NCI-H510A (cell line): ENCODE measurements around the gene PPFIBP1.
"Not testable (repeated sequence)": the region's sequence is repeated elsewhere in the genome, so short reads cannot be mapped to it uniquely, and the experiment has no call there.

Experiments used
- DNase-seq: peaks from one replicate; lab custom pipeline; 2025; lab: John Stamatoyannopoulos, UW

Gene PPFIBP1

DNA sequence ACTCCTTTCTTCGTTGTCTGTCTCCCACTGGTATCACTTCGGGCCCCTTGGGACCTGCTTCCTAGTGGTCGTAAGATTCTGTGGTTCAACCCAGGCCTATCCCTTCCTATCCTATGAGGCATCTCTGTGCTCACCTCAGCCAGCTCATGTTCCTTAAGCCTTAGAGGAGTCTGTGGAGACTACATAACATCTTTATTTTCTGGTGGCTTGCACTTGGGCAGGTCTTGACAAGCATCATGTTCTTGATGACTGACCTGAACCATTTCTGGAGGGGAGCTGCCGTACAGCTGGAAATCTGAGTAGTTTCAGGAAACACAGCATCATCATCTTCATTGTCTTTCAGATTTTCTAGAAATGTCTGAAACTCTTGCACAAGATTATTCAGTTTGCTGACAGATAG lies 69.3 kb downstream of the PPFIBP1 start:
- no peak for DNase-seq

DNA sequence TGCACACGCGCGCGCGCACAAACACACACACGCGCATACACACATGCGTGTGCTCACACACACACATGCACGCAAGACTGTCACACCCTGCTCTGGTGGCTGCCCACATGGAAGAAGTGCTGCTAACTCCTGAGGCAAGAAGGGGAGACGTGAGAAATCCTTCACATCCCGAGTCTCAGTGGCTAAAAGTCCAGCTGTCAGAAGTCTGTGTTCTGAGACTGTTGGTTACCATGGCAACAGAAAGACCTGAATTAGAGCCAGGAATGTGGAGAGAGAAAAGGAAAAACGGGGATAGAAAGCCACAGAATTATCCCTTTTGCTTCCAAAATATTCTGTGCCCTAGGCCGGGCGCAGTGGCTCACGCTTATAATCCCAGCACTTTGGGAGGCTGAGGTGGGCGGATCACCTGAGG lies 71.2 kb downstream of the PPFIBP1 start:
- DNase-seq: no peak

DNA sequence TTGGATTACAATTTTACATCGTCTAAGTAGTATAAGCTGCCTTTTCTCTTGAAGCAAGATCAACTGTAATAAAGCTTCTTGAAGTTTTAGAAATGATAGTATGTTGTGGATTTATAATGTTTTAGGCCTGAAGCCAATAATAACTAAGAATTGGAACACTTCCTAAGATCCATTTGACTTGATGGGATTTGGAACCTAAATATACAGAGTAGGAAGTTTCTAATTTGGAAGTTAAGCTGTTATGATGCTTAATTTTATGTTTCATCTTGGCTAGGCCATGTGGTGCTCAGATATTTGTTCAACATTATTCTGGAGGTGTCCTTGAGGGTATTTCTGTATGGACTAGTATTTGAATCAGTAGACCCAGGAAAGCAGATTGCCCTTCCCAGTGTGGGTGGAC lies 74.9 kb downstream of the PPFIBP1 start:
- DNase-seq: not testable (repeated sequence)

DNA sequence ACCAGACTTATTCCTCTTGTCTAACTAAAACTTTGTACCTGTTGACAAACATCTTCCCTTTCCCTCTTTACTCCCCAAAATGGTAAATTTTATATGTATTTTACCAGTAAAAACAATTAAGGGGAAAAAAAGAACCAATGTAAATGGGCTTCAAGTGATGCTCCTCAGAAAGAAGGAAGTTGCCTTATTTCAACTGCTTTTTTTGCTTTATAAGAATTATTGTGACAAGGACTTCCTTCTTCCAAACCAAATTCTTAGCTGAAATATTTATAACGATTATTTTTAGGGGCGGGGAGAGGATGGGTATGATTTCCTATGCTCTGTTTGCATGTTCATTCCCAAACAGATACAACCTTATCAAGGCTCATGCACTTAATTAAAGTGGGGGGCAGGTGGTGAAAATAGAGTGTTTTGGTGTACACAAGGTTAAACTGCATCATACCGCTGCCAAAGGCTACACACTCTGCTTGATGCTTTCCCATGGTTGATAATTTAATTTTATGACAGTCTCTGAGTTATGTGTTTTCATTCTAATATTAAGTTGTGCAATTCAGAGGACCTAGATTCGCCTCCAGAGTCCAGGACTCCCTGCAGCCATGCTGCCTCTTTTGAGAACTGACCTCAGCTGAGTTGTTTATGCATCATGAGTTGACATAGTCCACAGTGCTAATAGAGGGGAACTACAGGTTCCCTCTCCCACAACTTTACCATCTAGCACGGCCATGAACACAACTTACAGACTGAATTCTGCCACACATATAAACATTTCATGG lies 77.2 kb downstream of the PPFIBP1 start:
- DNase-seq: not testable (repeated sequence)

DNA sequence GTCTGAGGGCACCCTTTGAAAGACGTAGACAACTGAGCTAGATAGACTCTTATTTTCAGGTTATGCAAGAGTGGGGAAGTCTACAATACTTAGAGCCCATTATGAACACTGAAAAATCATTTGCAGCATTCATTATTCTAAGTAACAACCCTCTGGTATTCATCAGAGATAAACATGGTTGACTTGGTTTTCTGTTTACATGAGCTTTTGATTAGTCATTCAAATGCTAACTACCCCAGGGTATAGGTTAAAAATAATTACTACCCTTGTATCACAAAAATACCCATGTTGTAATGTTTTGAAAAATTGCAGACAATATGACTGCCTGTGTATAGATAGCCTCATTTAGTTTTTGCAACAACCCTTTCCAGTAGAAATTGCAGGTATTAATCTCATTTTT lies 78.5 kb downstream of the PPFIBP1 start:
- no peak for DNase-seq

DNA sequence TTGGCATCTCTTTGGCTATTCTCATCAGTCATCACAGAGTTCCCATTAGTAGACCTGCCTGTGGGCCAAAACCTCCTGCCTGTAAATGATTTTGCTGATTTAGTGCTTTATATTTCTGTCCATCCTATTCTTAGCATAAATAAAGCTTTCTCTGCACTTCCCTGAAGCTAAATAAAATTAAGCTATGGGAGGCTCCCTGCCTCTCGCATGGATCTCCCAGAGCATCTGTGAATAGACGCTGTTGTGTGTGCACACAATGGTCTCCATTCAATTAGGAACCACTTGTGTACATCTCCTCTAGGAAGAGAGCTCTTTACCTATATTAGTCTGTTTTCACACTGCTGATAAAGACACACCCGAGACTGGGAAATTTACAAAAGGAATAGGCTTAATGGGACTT lies 80.4 kb downstream of the PPFIBP1 start:
- no peak for DNase-seq

DNA sequence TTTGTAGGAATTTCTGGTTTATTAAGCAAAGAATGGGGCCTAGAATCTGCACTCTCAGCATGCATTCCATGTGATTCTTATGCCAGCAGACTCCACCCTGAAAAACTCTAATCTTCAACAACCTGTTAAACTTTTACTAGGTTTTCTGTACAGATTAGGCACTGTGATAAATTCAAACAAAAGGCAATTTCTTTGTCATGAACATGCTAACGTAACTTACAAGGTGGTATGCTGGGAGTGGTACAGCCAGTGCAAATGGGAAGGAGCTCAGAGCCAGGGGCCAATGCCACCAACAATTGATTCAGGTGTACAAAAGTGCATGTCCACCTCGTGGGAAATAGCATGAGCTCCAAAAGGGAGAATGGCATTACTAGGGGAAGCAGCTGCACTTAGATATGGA lies 83.0 kb downstream of the PPFIBP1 start:
- DNase-seq: no peak

DNA sequence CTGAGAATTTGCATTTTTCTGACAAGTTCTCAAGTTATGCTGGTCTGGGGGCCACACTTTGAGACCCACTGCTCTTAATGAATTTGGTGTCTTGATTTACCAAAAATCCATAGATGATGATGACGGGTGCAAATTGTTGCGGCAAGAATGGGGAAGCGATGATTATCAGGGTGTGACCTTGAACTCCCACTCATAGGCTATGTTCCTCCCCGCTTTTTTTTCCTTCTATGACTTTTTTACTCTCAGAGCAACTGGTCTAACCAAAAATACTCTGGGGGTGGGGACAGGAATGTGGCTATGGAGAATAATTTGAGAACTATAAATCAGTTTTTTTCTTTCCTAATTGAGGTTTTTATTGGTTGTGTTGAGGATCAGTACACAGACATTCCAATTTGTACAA lies 83.6 kb downstream of the PPFIBP1 start:
- no peak for DNase-seq

DNA sequence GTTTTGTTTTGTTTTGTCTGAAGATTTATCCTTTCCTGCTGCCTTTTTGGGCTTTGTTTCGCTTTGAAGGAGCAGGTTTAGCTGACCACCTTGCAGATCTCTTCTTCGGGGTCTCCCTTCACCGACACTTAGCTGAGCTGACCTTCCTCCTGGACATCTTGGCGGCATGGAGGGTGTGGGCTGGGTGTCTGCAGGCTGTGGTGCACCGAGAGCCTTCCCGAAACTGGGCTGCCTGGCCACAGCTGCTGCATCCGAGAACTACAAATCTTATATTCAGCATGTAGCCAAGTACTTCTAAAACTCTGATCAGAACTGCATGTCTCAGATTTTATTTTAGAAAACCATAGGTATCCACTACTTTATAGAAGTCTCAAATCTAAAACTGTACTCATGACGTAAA lies 84.9 kb downstream of the PPFIBP1 start:
- DNase-seq: no peak

DNA sequence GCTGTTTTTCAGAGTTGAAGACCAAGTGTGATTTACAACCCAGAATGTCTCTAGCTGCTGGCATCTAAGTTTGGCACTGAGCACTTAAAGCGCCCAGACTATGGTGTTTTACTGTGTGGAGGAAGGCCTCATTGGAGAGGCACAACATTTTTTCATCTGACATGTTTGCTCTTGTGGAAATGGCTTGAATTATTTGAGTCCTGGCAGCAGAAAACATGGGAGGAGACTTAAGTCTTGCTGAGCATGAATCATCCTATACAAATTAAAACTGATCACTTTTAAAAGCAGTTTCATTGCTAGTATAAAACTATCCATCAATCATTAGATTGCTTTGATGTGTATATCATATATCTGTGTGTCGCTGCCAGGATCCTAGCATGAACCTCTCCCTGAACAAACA lies 86.4 kb downstream of the PPFIBP1 start:
- no peak for DNase-seq

DNA sequence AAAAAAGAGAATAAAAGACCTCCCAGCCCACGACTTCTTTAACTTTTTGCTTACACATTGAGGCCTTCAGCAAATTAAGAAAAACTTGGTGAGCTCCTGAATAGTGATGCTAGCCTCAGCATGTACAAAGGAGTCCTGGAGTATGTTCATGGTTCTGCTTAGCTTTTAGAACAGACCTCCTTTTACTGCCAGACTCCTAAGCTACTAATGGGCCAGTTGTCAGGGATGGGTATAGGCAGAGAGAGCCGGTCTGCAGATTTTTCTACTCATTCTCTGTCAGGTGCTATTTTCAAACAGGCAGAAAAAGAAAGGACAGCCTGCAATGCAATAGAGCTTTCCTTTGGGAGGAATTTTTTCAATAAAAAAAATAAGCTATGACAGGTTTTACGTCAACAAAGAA lies 90.4 kb downstream of the PPFIBP1 start:
- no peak for DNase-seq

DNA sequence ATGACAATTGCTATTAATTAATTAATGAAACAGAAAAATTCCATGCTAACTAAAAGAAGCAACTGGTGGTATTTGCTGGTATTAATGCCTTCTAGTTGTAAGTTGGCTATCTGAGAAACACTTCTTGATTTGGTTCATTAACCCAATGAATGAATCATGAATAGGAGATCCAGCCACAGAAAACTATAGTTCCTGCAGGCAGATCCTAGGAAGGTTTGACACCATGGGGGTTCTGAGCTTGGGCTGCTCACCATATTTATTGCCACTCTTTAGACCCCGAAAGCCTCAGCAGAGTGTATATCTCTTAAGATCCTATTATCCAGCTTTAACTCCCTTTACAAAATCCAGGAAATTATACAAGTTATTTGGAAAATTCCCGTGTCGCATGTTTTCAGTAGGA lies 90.9 kb downstream of the PPFIBP1 start:
- DNase-seq: no peak

DNA sequence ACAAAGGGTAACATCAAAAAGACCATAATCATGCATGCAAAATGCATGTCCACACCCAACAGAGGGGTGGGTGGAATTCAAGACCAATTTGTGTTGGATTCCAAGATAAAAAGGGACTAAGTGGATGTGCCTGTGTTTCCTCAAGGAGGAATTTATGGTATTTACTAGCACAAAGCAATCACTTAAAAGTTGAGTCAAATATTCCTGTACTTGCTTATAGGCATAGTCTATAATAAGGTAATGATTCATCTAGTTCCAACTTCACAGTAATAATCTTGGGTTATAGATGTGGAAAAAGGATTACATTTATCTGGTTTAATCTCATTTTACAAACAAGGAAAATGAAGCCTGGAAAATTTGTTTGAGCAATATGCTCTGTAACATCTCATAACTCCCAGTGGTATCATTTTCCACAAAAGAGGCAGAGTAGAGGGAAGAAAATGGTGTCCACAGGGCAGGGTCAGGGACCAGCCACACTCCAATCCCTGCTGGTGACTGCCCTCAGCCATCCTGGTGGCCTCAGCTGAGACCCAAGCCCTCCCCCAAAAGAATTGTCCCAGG lies 91.4 kb downstream of the PPFIBP1 start:
- no peak for DNase-seq

DNA sequence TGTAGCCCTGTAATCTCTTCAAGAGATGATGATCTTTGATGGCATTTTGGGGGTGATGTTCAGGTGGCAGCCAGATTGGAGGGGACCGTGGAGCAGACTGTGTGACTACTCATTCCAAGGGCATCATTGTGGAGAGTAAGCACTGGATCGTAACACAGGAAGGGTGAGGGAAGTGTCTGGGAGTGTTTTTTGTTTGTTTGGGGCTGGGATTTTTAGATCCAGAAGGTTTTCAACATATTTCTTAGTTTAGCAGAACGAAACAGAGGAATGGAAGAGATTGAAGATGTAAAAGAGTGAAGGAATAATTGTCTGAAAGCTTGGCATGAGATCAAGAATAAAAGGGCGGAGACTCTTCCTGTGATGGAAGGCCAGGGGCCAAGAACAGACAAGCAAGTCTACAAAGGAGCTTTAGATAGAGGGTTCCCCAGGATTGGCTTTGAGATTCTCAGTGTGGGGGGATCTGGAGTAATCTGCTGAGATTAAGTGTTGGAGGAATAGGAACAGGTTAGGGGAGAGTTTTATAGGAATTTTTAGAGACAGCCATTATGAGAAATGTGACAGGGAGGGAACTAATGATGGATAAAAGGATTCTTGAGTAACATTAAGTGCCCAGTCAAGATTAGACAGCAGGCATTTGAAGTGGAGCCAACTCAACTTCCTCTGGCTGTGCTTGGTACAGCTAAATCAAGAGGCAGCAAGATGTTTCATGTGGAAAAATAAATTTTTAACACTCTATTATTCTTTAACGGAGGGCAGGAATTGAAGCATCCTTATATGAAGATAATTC lies 92.5 kb downstream of the PPFIBP1 start:
- no peak for DNase-seq

DNA sequence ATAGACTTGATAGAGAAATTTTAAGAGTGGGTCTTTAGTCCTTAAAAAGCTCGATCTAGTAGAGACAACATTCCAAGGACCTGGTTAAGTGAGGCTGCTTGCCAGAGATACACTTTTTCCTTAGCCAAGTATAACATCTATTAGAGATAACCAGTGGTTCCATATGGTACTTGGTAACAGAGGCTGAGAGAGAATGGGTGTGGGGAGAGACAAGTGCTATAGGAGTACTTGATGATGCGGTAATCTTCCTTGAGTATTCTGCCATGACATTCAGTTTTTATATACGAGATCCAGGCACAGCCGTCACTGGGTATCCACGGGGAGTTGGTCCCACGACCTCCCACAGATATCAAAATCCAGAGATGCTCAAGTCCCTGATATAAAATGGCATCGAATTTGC lies 94.8 kb downstream of the PPFIBP1 start:
- no peak for DNase-seq

DNA sequence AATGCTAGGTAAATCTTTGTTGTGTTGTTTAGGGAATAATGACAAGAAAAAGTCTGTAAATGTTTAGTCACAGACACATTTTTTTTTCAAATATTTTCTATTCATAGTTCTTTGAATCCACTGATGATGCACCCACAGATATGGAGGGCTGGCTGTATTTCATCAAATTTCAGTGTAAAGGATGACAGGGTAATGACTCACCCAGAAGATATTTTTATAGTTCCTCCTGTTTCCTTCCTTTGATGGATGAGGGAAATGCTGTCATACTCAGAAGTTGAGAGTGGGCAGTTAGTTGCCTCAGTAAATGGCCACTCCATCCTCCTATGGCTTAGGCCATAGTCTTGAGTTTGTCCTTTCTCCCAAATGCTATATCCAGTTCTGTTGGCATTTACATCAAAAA lies 95.3 kb downstream of the PPFIBP1 start:
- DNase-seq: no peak

DNA sequence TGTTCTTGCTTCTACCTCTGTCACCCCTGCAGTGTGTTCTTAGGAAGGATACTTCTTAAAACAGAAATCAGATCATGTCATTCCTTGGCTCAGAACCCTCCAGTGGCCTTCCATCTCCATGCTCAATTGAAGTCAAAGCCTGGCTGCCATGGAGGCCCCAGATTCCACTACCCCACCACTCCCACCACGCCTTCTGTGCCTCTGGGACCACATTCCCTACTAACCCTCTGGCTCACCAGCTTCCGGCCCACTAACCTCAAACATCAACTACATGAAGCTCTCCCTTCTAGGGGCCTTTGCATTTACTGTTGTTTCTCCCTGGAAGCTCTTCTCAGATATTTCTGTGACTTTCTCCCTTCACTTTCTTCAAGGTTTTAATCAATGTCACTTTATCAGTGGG lies 96.1 kb downstream of the PPFIBP1 start:
- DNase-seq: no peak

DNA sequence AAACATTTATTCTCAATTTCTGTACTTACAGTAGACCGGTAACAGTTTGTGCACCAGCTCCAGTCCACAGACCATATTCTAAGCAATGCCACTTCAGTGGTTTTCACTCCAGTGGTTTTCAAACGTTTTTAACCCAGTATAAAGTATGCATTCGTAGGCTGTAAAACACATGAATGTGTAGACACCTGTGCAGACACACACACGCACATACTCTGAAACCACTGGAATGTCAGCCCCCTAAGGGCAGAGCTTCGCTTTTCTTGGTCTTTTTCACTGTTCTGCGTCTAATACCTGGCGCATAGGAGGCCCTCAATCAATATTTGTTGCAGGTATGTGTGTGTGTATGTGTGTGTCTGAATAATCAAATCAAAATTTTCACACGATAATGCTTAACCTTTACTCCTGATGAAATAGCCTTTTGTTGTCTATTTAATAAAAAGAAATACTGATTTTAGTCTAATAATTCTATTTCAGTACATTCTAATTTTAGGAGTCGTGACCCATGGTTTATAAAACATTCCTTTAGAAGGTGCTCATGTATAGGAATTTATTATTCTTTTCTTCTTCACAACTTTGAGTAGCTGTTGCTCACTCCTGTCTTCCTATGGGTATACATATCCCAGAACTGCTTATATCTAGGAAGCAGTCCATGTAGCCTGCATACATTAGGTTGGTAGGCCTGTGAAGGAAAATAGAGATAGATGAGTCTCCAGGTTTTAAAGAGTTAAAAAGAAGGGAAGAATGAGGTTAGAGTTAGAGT lies 98.6 kb downstream of the PPFIBP1 start:
- DNase-seq: no peak

DNA sequence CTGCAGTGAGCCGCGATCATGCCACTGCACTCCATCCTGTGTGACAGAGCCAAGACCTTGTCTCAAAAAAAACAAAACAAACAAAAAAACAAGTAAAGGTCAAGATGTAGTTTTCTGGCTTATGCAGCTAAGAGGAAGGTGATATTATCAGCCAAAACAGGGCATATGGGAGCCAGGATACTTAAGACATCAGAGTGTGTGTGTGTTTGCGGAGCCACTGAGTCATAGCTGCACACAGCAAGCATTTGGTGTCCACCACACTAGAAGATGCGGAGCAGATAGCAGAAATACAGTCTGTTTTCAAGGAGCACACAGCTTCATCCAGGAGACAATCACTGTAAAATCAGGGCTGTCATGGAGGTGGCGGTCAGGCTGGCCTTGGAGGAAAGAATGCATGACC lies 99.6 kb downstream of the PPFIBP1 start:
- DNase-seq: no peak

DNA sequence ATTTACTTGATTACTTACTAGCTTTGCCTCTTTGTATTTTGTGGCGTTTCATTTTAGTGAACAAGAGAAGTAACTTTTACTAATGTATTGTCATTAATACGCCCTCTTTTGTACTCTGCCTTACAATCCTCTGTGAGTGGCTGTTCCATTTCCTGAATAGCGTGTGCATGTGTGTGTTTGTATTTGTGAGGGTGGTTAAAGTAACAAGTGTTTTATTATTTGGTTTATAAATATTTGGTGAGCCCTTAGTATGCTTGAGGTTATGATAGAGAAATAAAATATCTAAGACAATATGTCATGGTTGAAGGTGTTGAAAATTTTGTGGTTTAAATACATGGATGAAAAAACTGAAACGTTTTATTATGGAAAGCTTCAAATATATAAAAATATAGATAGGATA lies 100.6 kb downstream of the PPFIBP1 start:
- no peak for DNase-seq

DNA sequence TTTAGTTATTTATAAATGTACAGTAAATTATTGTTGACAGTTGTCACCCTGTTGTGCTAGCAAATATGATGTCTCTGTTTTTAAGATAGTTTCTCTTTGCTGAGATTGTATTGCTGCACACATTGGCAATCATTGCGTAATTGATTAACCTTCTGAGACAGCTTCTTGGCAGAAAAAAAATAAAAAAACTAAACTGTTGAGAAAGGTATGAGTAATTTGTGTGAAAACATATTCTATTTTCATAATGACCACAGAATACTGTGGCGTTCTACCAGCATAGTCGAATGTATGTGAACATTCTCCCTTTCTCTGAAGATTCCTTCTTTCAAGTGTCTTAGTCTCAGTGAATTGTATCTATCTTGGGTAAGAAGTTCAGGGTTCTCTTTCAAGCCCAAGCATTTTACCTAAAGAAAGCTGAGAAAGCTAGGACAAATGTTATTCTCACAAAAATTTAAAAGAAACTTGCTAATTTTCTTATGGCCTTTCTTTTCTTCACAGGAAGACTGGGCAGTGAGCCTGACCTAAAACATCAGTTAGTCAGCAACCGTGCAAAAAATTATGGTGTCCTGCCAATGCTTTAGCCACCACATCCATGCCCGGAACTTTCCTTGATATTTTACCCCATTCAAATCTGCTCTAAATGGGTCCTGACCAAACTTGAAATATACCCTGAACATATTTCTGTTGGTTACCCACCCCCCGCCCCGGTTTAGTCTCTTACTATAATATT lies 103.3 kb downstream of the PPFIBP1 start:
- no peak for DNase-seq
